Measurements from ENCODE around the gene TDRD15. TPM values are rescaled to one million over a fixed set of nuclear protein-coding genes. Genes with fewer than 3 reads are reported as not detected.
"Not testable (repeated sequence)": the region's sequence is repeated elsewhere in the genome, so short reads cannot be mapped to it uniquely, and the experiment has no call there.

Gene TDRD15
- polyA plus RNA-seq, 4 donors = 0.01 TPM; not detected in 3

GRCh38 chr2:21142149-21142548, 18.4 kb downstream of the TDRD15 start:
- no peak for DNase-seq (ENCODE audit: low read depth in 4 of 4, low spot score in 3 of 4)

- no peak for DNase-seq (ENCODE audit: low read depth in 4 of 4, low spot score in 3 of 4)
These were observed 22.9 kb downstream of the TDRD15 start for GRCh38 chr2:21146638-21147037.

GRCh38 chr2:21148718-21149117, 24.9 kb downstream of the TDRD15 start:
- no peak for DNase-seq (ENCODE audit: low read depth in 4 of 4, low spot score in 3 of 4)

DNA sequence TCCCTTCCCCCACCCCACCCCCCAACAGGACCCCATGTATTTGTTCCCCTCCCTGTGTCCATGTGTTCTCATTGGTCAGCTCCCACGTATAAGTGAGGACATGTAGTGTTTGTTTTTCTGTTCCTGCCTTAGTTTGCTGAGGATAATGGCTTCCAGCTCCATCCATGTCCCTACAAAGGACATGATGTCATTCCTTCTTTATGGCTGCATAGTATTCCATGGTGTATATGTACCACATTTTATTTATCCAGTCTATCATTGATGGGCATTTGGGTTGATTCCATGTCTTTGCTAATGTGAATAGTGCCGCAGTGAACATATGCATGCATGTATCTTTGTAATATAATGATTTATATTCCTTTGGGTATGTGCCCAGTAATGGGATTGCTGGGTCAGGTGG, 27.5 kb downstream of the TDRD15 start:
- not testable (repeated sequence) for DNase-seq (ENCODE audit: low read depth in 4 of 4, low spot score in 3 of 4)

DNA sequence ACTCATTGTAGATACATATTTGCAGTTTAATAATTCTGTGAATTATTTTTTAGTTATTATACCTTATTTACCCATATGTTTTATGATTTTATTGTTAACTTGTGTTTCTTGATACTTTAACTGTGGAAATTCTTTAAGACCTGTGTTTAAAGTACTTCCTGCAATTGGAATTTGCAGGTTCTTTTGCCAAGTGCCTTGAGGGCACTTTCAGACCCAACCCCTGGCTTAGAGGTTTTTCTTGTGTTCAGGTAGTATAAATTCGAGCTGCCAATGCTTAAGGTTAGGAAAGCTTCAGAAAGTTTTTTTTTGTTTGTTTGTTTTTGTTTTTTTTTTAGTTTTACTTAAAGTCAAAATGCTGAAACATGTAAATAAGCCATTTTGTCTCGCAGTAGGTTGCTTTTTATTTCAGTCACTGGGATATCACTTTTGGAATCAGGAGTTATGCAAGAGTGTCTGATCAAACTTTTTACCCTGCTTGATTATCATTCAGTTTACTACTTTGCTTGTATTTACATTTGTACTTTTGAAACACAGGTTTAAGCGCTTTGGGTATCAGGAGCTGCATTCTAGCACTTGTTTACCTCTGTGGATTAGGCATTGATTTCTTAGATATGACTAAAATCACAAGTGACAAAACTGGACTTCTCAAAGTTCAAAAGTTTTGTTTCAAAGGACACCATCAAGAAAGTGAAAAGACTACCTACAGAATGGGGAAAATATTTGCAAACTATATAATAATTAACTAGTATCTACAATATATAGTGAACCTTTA, 31.8 kb downstream of the TDRD15 start:
- no peak for DNase-seq (ENCODE audit: low read depth in 4 of 4, low spot score in 3 of 4)

- no peak for DNase-seq (ENCODE audit: low read depth in 4 of 4, low spot score in 3 of 4)
These were observed 37.4 kb downstream of the TDRD15 start for GRCh38 chr2:21161122-21161521.

DNA sequence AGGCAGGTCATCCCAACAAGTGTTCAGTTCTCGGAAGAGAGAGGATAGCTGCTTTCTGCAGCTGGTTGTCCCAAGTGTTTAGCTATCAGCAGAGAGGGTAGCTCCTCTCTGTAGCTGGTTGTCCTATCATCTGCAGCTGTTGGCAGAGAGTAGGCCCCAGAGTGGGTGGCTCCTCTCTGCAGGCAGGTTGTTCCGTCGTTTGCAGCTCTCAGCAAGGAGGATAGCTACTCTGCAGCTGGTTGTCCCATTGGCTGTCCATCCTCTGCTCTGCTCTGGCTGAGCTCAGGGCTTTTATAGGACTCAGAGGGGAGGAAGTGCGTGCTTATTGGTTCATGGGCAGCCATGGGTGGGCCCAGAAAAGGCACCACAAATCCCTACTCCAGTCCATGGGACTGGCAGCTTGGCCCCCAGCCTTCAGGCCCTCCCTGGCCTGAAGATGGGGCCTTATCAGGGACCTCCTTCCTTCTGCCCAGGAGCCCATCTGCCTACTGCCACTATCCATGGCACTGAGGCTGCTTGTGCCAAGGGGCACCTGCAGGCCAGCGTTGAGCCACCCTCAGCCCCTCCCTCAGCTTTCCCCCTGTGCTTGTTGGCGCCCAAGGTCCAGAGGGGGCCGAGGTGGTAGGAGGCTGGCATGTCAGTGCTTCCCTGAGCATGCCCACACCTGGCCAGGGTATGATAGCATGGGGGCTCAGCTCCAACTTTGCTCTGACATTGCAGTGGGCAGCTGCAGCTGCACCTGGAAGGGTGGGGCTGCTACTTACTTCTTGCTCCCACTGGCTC, 38.3 kb downstream of the TDRD15 start:
- no peak for DNase-seq (ENCODE audit: low read depth in 4 of 4, low spot score in 3 of 4)

DNA sequence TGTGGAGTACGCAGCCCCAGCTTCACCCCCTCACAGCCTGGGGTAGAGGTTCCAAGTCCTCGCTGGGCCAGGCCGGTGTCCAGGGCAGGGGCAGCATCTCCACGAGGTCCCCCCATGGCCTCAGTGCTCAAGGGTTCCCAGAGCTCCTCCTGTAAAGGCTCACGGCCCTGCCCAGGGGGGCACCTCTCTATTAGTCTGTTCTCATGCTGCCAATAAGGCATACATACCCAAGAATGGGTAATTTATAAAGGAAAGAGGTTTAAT, 38.8 kb downstream of the TDRD15 start:
- DNase-seq (ENCODE audit: low read depth in 4 of 4, low spot score in 3 of 4) = no peak

DNA sequence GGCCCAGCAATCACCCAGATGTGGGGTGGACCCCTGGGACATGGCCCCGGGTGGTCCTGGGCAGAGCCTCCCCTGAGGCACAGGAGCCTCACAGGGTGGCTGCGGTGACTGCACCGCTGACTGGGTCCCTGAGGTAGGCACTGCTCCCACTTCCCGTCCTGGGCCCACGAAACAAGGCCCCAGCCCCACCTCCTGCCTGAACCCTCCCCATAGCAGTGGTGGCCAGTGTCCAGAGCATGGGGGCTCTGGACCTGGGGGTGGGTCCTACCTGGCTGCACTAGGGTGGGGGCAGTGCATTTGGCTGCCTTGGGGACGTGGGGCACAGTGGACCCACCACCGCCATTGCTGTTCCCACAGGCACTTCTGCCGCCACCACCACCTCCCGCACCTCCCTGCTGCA, 39.4 kb downstream of the TDRD15 start:
- DNase-seq (ENCODE audit: low read depth in 4 of 4, low spot score in 3 of 4) = no peak

DNA sequence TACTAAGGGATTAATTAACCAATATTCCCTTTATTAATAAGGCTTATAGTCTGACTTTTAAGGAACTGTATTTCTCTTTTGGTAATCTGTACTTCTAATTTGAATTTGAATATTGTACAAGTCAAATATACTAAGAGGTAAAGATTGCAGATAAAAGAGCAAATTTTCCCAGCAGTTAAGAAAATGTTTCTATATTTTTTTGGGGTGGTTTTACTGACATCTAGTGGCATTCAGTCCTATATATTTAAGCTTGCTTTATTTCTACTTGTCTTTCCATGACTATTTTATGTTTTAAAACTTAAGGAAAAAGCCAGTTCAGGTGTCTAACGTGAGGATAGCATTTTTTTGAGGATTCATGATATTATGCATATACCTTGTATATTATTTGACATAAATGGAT, 41.6 kb downstream of the TDRD15 start:
- DNase-seq (ENCODE audit: low read depth in 4 of 4, low spot score in 3 of 4) = no peak

DNA sequence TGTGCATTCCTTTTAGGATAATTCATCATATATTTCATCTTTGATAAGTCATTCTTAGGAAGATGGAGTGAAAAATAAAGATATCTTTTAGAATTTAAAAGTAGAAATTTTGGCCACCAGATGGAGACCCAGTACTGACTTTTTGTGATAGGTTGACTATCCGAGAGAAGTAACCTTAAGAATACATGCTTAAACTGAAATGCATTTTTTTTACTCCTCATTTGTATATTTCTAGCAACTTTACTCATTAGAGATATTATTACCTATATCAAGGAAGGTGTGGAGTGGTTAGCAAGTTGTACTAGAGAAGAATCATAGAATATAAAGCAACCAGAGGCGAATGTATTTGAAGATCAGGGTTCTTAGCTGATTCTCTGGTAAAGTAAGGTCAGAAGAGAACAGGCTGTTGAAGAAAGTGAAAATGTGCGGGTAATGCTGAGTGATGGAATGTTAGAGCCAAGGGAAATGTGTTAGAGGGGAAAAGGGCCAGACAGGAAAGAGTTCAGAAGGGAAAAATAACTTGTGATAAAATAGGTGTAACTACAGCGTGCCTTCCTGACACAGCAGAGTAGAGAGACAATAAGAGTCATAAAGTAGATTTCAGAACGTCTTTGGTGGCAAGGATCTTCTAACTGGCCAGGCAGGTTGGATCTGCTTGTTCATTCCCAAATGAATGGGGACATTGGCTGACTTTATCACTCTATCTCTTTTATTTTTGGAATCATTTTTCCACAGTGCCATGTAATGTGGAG, 52.3 kb downstream of the TDRD15 start:
- DNase-seq (ENCODE audit: low read depth in 4 of 4, low spot score in 3 of 4) = peak in 3 of 4 donors; percentile 10 to 19 (median 16)

DNA sequence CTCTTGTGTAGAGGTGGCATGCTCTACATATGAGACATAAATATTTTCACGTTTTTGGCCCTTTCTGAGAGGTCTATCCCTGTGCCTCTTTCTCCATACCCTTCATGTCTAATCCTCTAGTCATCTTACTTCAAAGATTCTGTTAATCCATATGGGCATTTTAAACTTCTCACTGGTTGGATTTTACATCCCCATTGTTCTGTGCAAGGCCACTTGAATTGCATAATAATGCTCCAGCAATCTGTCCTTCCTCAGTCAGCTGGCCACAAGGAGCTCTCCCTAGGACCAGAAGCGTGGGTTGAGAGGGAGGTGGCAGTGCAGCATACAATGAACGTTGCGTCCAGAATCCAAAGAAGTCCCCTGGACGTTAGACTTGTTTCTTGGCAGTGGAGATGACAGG, 58.2 kb downstream of the TDRD15 start:
- no peak for DNase-seq (ENCODE audit: low read depth in 4 of 4, low spot score in 3 of 4)

DNA sequence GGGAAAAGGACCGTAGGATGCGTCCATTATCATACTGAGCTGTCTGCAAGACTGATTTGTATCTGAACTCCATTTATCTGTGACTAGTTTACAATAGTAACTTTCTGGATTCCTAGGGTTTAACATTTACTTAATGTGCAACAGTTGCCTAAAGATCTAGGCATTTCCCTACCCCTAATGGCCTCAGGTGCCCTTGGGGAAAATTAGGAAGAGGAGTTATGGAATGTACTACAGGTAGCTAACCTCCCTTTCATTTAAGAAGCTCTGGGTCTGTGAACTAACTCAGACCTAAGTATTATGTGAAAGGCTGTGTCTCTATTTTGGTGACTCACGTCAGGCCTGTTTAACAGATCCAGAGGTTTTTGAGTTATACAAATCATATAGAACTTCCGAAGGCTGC, 59.5 kb downstream of the TDRD15 start:
- no peak for DNase-seq (ENCODE audit: low read depth in 4 of 4, low spot score in 3 of 4)

DNA sequence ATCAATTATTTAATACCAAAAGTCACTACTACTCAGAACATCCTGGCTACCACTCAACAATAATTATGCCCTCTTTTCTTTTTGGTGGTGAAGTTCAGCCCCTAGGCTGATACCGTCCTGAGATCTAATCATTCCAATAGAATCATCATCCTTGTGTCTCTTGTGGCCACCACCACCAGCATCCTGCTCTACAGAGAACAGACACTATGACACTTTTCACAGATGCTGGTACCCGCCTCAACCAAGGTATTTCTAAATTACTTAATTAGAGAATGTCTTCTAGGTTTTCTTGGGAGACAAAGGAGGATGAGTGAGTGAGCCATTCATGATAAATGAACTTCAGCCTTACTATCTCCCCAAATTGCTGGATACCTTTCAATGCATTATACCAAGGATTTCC, 60.0 kb downstream of the TDRD15 start:
- DNase-seq (ENCODE audit: low read depth in 4 of 4, low spot score in 3 of 4) = no peak

- DNase-seq (ENCODE audit: low read depth in 4 of 4, low spot score in 3 of 4) = no peak
These were observed 67.8 kb downstream of the TDRD15 start for GRCh38 chr2:21191535-21191934.

Other genes starting within 250 kb of the TDRD15 start
- 1 to 10 TPM in 3 of 4 donors, under 1 TPM in 1; 0.90 to 2.1 (median 1.6) TPM for gene APOB, start 79.9 kb upstream of the TDRD15 start, polyA plus RNA-seq (ENCODE audit: insufficient read length in 4 of 4)

Data from right renal pelvis (tissue), 4 donors.